Measurements from ENCODE around the gene FAM32A. TPM values are rescaled to one million over a fixed set of nuclear protein-coding genes. Genes with fewer than 3 reads are reported as not detected.
A peak's percentile ranks its signal among the peaks of the same experiment; 100 is the strongest.

Gene FAM32A
- total RNA-seq, 1 donor, result 109 TPM

- no peak overlapping the region for H3K4me2 ChIP-seq (ENCODE audit: insufficient read depth, low read length)
- H4K20me1 ChIP-seq (ENCODE audit: insufficient read depth, low read length), result peaks cover 41% of the 10 kb centered on the region
- H3K79me2 ChIP-seq (ENCODE audit: insufficient read depth, low read length), result peaks cover 60% of the 10 kb centered on the region
- H3K36me3 ChIP-seq (ENCODE audit: insufficient read depth, low read length), result peaks cover 75% of the 10 kb centered on the region
- peaks cover 10% of the 10 kb centered on the region for H3K4me1 ChIP-seq (ENCODE audit: insufficient read depth, low read length)
- H3K4me3 ChIP-seq (ENCODE audit: insufficient read depth, low read length), result no peak overlapping the region
- DNase-seq (ENCODE audit: insufficient read length, low spot score, missing footprints), result peak; percentile 23
- no peak for TF ChIP-seq CTCF (IDR thresholded peaks at IDR 0.05; ENCODE audit: extremely low read depth, low read depth, low read length)
- H2AFZ ChIP-seq (ENCODE audit: low read length), result no peak overlapping the region
- no peaks in the 10 kb centered on the region for H3K27me3 ChIP-seq (ENCODE audit: insufficient read depth, low read length)
- no peaks in the 10 kb centered on the region for H3K9me3 ChIP-seq (ENCODE audit: low read depth, low read length)
- no peak overlapping the region for H3K27ac ChIP-seq (ENCODE audit: low read depth, low read length)
These were observed 21.4 kb downstream of the FAM32A start for GRCh38 chr19:16206637-16207036.

GRCh38 chr19:16207063-16207462 lies 21.9 kb downstream of the FAM32A start:
- no peak for TF ChIP-seq CTCF (IDR thresholded peaks at IDR 0.05; ENCODE audit: extremely low read depth, low read depth, low read length)
- peaks cover 60% of the 10 kb centered on the region for H3K79me2 ChIP-seq (ENCODE audit: insufficient read depth, low read length)

GRCh38 chr19:16207490-16208025 lies 22.3 kb downstream of the FAM32A start:
- H4K20me1 ChIP-seq (ENCODE audit: insufficient read depth, low read length), result peaks cover 33% of the 10 kb centered on the region
- no peak overlapping the region for H3K4me2 ChIP-seq (ENCODE audit: insufficient read depth, low read length)
- H3K79me2 ChIP-seq (ENCODE audit: insufficient read depth, low read length), result peaks cover 61% of the 10 kb centered on the region

More at GRCh38 chr19:16207063-16207462, 21.9 kb downstream of the FAM32A start:
- Histone ChIP-seq H3K4me2 (ENCODE audit: insufficient read depth, low read length) (no peak overlapping the region), H3K27me3 (ENCODE audit: insufficient read depth, low read length) (no peaks in the 10 kb centered on the region), H3K4me1 (ENCODE audit: insufficient read depth, low read length) (peaks cover 9% of the 10 kb centered on the region), H3K9me3 (ENCODE audit: low read depth, low read length) (no peaks in the 10 kb centered on the region), H3K4me3 (ENCODE audit: insufficient read depth, low read length) (no peak overlapping the region), H2AFZ (ENCODE audit: low read length) (no peak overlapping the region), H4K20me1 (ENCODE audit: insufficient read depth, low read length) (peaks cover 38% of the 10 kb centered on the region), H3K27ac (ENCODE audit: low read depth, low read length) (no peak overlapping the region), H3K36me3 (ENCODE audit: insufficient read depth, low read length) (peaks cover 75% of the 10 kb centered on the region)
- no peak for DNase-seq (ENCODE audit: insufficient read length, low spot score, missing footprints)

More at GRCh38 chr19:16207490-16208025, 22.3 kb downstream of the FAM32A start:
- Histone ChIP-seq H2AFZ (ENCODE audit: low read length) (no peak overlapping the region), H3K4me3 (ENCODE audit: insufficient read depth, low read length) (no peak overlapping the region), H3K27me3 (ENCODE audit: insufficient read depth, low read length) (no peaks in the 10 kb centered on the region), H3K27ac (ENCODE audit: low read depth, low read length) (no peak overlapping the region), H3K4me1 (ENCODE audit: insufficient read depth, low read length) (peaks cover 4% of the 10 kb centered on the region), H3K9me3 (ENCODE audit: low read depth, low read length) (no peaks in the 10 kb centered on the region), H3K36me3 (ENCODE audit: insufficient read depth, low read length) (peaks cover 70% of the 10 kb centered on the region)
- TF ChIP-seq CTCF (IDR thresholded peaks at IDR 0.05; ENCODE audit: extremely low read depth, low read depth, low read length), result no peak
- DNase-seq (ENCODE audit: insufficient read length, low spot score, missing footprints), result peak; percentile 35
